ENCODE results near the gene MYOT.
"Not testable (repeated sequence)": the region's sequence is repeated elsewhere in the genome, so short reads cannot be mapped to it uniquely, and the experiment has no call there.

The MYOT gene

GRCh38 chr5:137867664-137868063 lies at the start of gene MYOT:
TSS of gene MYOT (plus strand) at chr5:137867860. CDS start at chr5:137870652, 2,792 bp downstream.
- DNase-seq = no peak

- DNase-seq = no peak
Measured at GRCh38 chr5:137819766-137820165, 47.9 kb upstream of the MYOT start.

- peak; percentile 33 for DNase-seq
Measured at GRCh38 chr5:137822158-137822764, 45.4 kb upstream of the MYOT start.

GRCh38 chr5:137822984-137823383 lies 44.7 kb upstream of the MYOT start:
- DNase-seq = no peak

- DNase-seq = no peak
Measured at GRCh38 chr5:137825165-137825564, 42.5 kb upstream of the MYOT start.

GRCh38 chr5:137826067-137826466 lies 41.6 kb upstream of the MYOT start:
- DNase-seq = no peak

GRCh38 chr5:137828180-137828579 lies 39.5 kb upstream of the MYOT start:
- no peak for DNase-seq

- DNase-seq = no peak
Measured at GRCh38 chr5:137828664-137829063, 39.0 kb upstream of the MYOT start.

GRCh38 chr5:137831105-137831504 lies 36.6 kb upstream of the MYOT start:
- no peak for DNase-seq

- DNase-seq = peak; percentile 4
Measured at GRCh38 chr5:137831526-137831925, 36.1 kb upstream of the MYOT start.

- no peak for DNase-seq
Measured at GRCh38 chr5:137832416-137832815, 35.2 kb upstream of the MYOT start.

- no peak for DNase-seq
Measured at GRCh38 chr5:137833463-137833862, 34.2 kb upstream of the MYOT start.

- no peak for DNase-seq
Measured at GRCh38 chr5:137834498-137835049, 33.1 kb upstream of the MYOT start.

GRCh38 chr5:137836298-137836697 lies 31.4 kb upstream of the MYOT start:
- no peak for DNase-seq

- no peak for DNase-seq
Measured at GRCh38 chr5:137836997-137837396, 30.7 kb upstream of the MYOT start.

- DNase-seq = no peak
Measured at GRCh38 chr5:137837491-137838394, 29.9 kb upstream of the MYOT start.

GRCh38 chr5:137838976-137839375 lies 28.7 kb upstream of the MYOT start:
- DNase-seq = no peak

- no peak for DNase-seq
Measured at GRCh38 chr5:137842296-137842695, 25.4 kb upstream of the MYOT start.

- DNase-seq = no peak
Measured at GRCh38 chr5:137843676-137844299, 23.9 kb upstream of the MYOT start.

- no peak for DNase-seq
Measured at GRCh38 chr5:137845472-137845871, 22.2 kb upstream of the MYOT start.

- no peak for DNase-seq
Measured at GRCh38 chr5:137847687-137848086, 20.0 kb upstream of the MYOT start.

- DNase-seq = not testable (repeated sequence)
Measured at GRCh38 chr5:137853165-137853564, 14.5 kb upstream of the MYOT start.

- DNase-seq = no peak
Measured at GRCh38 chr5:137856201-137856600, 11.5 kb upstream of the MYOT start.

All from inflammatory macrophage treated with lipopolysaccharide for 4 hours (primary cell).